Cardiac muscle cell (in vitro differentiated cells and primary cell): ENCODE results near the gene PTPRT. TPM values are rescaled to one million over a fixed set of nuclear protein-coding genes. Genes with fewer than 3 reads are reported as not detected.

ENCODE experiments used
- DNase-seq, 2 donors: peaks; one replicate each; pipeline versions ENCODE4 v3.0.0 to v3.0.0-alpha.2; 2010 to 2017; ENCODE audit warnings: low read depth in 1 of 2, low spot score in 1 of 2
- H3K27ac ChIP-seq: fragments of 200-600 bp; sonication (generic); 2 replicates; pipeline ENCODE4 v1.5.1; 2016
- H3K27me3 ChIP-seq: fragments of 200-600 bp; sonication (generic); 2 replicates; pipeline ENCODE4 v1.6.0; 2016; ENCODE audit warnings: control low read depth
- H3K36me3 ChIP-seq: fragments of 200-600 bp; sonication (generic); 2 replicates; pipeline ENCODE4 v1.5.1; 2016; ENCODE audit warnings: control low read depth
- H3K4me1 ChIP-seq: fragments of 200-600 bp; sonication (generic); 2 replicates; pipeline ENCODE4 v1.8.1; 2017; ENCODE audit warnings: low read depth, mild to moderate bottlenecking, mixed run types
- H3K4me3 ChIP-seq: fragments of 200-600 bp; sonication (generic); 2 replicates; pipeline ENCODE4 v1.5.1; 2016; ENCODE audit warnings: mild to moderate bottlenecking
- H3K9me3 ChIP-seq: fragments of 200-600 bp; sonication (generic); 2 replicates; pipeline ENCODE4 v1.5.1; 2017; ENCODE audit warnings: low read depth, mild to moderate bottlenecking, control low read depth
- CTCF ChIP-seq: IDR thresholded peaks from 2 replicates; pipeline ENCODE4 v1.5.1; 2012; ENCODE audit warnings: low read depth, mild to moderate bottlenecking, low read length
- polyA plus RNA-seq: library from polyadenylated mRNA; unstranded; fragments of >200 nt; fragmentation: Nextera tagmentation; extraction: Ambion mirVana; gene quantifications from 2 replicates; pipeline ENCODE4 v1.2.1, GENCODE V29; 2016
- total RNA-seq: library from RNA; depleted of rRNA; stranded (reverse); fragments of >200 nt; gene quantifications from 2 replicates; pipeline ENCODE4 v1.2.3, GENCODE V29; 2016

Gene PTPRT
- total RNA-seq (0.28 and 0.30 TPM in 2 replicates), polyA plus RNA-seq (1.4 TPM in 1 of 2 replicates, not detected in the other)

- peaks cover 6% of the 10 kb centered on the region for H3K4me1 ChIP-seq
- no peak within 1 kb of the TSS for H3K27ac ChIP-seq
- H3K36me3 ChIP-seq, result no peaks in the 10 kb centered on the region
- peak within 1 kb of the TSS; percentile 22 for H3K4me3 ChIP-seq
- H3K9me3 ChIP-seq, result no peaks in the 10 kb centered on the region
- no peak for TF ChIP-seq CTCF
- H3K27me3 ChIP-seq, result peaks cover 65% of the 10 kb centered on the region
- peak in 1 of 2 donors; percentile 0 for DNase-seq
Observed at GRCh38 chr20:43189554-43190331, at the start of gene PTPRT. TSS of gene PTPRT (minus strand) at chr20:43189906. CDS start at chr20:43189733, 173 bp downstream.

- Histone ChIP-seq H3K4me3 (no peak overlapping the region), H3K27ac (no peak overlapping the region), H3K27me3 (no peaks in the 10 kb centered on the region), H3K4me1 (peaks cover 9% of the 10 kb centered on the region), H3K36me3 (no peaks in the 10 kb centered on the region), H3K9me3 (no peaks in the 10 kb centered on the region)
- DNase-seq, result peak; percentile 2 to 8
- TF ChIP-seq CTCF, result no peak
Observed at GRCh38 chr20:43238833-43239232, 49.1 kb upstream of the PTPRT start.

- Histone ChIP-seq H3K36me3 (no peaks in the 10 kb centered on the region), H3K27ac (no peak overlapping the region), H3K4me1 (peaks cover 9% of the 10 kb centered on the region), H3K27me3 (no peaks in the 10 kb centered on the region), H3K4me3 (no peak overlapping the region), H3K9me3 (no peaks in the 10 kb centered on the region)
- no peak for TF ChIP-seq CTCF
- peak in 1 of 2 donors; percentile 34 for DNase-seq
Observed at GRCh38 chr20:43238266-43238665, 48.6 kb upstream of the PTPRT start.

- Histone ChIP-seq H3K4me3 (no peak overlapping the region), H3K27me3 (no peaks in the 10 kb centered on the region), H3K4me1 (peaks cover 9% of the 10 kb centered on the region), H3K9me3 (no peaks in the 10 kb centered on the region), H3K36me3 (no peaks in the 10 kb centered on the region), H3K27ac (no peak overlapping the region)
- DNase-seq, result no peak
- no peak for TF ChIP-seq CTCF
Observed at GRCh38 chr20:43237651-43238168, 48.0 kb upstream of the PTPRT start.

GRCh38 chr20:43235998-43236397 lies 46.3 kb upstream of the PTPRT start:
- Histone ChIP-seq H3K9me3 (no peaks in the 10 kb centered on the region), H3K36me3 (no peaks in the 10 kb centered on the region), H3K4me1 (peaks cover 9% of the 10 kb centered on the region), H3K4me3 (no peak overlapping the region), H3K27me3 (no peaks in the 10 kb centered on the region), H3K27ac (no peak overlapping the region)
- no peak for DNase-seq
- TF ChIP-seq CTCF, result no peak
